NT2/D1 (cell line): ENCODE results near the gene MED25.

Experiments
- SUZ12 ChIP-seq: IDR thresholded peaks from 2 replicates; pipeline ENCODE4 v1.6.1; 2011; ENCODE audit not compliant: insufficient read length, insufficient read depth; ENCODE audit errors: extremely low read depth
- YY1 ChIP-seq: IDR thresholded peaks from 2 replicates; pipeline ENCODE4 v1.6.1; 2011; ENCODE audit not compliant: insufficient read length, insufficient read depth

DNA sequence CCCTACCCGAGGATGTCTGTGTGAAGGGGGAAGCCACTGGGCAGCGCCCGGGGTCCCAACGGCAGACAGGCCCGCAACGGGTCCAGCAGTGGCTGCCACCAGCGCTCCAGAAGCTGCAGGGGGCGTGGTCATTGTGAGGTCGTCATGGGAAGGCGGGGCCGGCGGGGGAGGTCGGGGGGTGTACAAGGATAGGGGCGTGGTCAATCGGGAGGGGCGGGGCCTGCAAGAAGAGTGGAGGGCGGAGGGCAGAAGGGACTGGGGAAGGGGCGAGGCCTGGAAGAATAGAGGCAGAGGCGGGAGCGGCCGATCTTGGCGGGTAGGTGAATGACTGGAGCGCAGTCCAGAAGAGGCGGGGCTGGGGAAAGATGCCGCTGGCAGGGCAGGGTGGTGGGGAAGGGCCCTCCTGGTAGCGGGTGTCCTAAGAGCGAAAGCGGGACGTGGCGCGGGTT is 9.4 kb upstream of the MED25 start:
- TF ChIP-seq YY1 (no peak), SUZ12 (no peak)
